Testis (tissue), 2 donors: ENCODE results near the gene PORCN.

Experiments used
- CTCF ChIP-seq, 3 experiments: fragments of 450-650 bp in 2 of 3; fragments of 200-600 bp in 1 of 3; sonication (generic) in 1 of 3; IDR thresholded peaks; one replicate each; pipeline ENCODE4 v1.5.1; 2016 to 2019; ENCODE audit warnings: antibody characterized with exemption in 3 of 3, mild to moderate bottlenecking in 2 of 3, moderate library complexity in 1 of 3
- POLR2A ChIP-seq: fragments of 450-650 bp; IDR thresholded peaks from one replicate; pipeline ENCODE4 v1.6.1; 2017; ENCODE audit warnings: antibody characterized with exemption, mild to moderate bottlenecking, moderate library complexity

GRCh38 chrX:48541140-48541814 is 32.5 kb downstream of the PORCN start:
- TF ChIP-seq CTCF (IDR thresholded peaks at IDR 0.05) (no peak), POLR2A (no peak)
